ENCODE measurements around the gene ZNF804B.

ZNF804B gene

GRCh38 chr7:88835147-88835728, 75.7 kb downstream of the ZNF804B start:
- DNase-seq (ENCODE audit: low read depth in 2 of 2) = no peak

- DNase-seq (ENCODE audit: low read depth in 2 of 2) = no peak
Measured at GRCh38 chr7:88842201-88842600, 82.7 kb downstream of the ZNF804B start.

GRCh38 chr7:88845091-88845490, 85.6 kb downstream of the ZNF804B start:
- DNase-seq (ENCODE audit: low read depth in 2 of 2) = no peak

- DNase-seq (ENCODE audit: low read depth in 2 of 2) = no peak
Measured at GRCh38 chr7:88851220-88851619, 91.7 kb downstream of the ZNF804B start.

GRCh38 chr7:88859288-88859687, 99.8 kb downstream of the ZNF804B start:
- DNase-seq (ENCODE audit: low read depth in 2 of 2) = no peak

- DNase-seq (ENCODE audit: low read depth in 2 of 2) = no peak
Measured at GRCh38 chr7:88866265-88866863, 106.9 kb downstream of the ZNF804B start.

GRCh38 chr7:88867158-88867557, 107.7 kb downstream of the ZNF804B start:
- no peak for DNase-seq (ENCODE audit: low read depth in 2 of 2)

GRCh38 chr7:88868456-88868855, 109.0 kb downstream of the ZNF804B start:
- no peak for DNase-seq (ENCODE audit: low read depth in 2 of 2)

- DNase-seq (ENCODE audit: low read depth in 2 of 2) = no peak
Measured at GRCh38 chr7:88881136-88881535, 121.6 kb downstream of the ZNF804B start.

GRCh38 chr7:88885131-88885530, 125.6 kb downstream of the ZNF804B start:
- no peak for DNase-seq (ENCODE audit: low read depth in 2 of 2)

GRCh38 chr7:88888684-88889083, 129.2 kb downstream of the ZNF804B start:
- DNase-seq (ENCODE audit: low read depth in 2 of 2) = no peak

GRCh38 chr7:88910516-88910915, 151.0 kb downstream of the ZNF804B start:
- DNase-seq (ENCODE audit: low read depth in 2 of 2) = no peak

- no peak for DNase-seq (ENCODE audit: low read depth in 2 of 2)
Measured at GRCh38 chr7:88912852-88913251, 153.4 kb downstream of the ZNF804B start.

GRCh38 chr7:88915615-88916014, 156.1 kb downstream of the ZNF804B start:
- DNase-seq (ENCODE audit: low read depth in 2 of 2) = no peak

- DNase-seq (ENCODE audit: low read depth in 2 of 2) = no peak
Measured at GRCh38 chr7:88919478-88920131, 160.1 kb downstream of the ZNF804B start.

- DNase-seq (ENCODE audit: low read depth in 2 of 2) = no peak
Measured at GRCh38 chr7:88922944-88923343, 163.4 kb downstream of the ZNF804B start.

- no peak for DNase-seq (ENCODE audit: low read depth in 2 of 2)
Measured at GRCh38 chr7:88928276-88928675, 168.8 kb downstream of the ZNF804B start.

- DNase-seq (ENCODE audit: low read depth in 2 of 2) = no peak
Measured at GRCh38 chr7:88929719-88930118, 170.2 kb downstream of the ZNF804B start.

GRCh38 chr7:88933285-88933684, 173.8 kb downstream of the ZNF804B start:
- no peak for DNase-seq (ENCODE audit: low read depth in 2 of 2)

GRCh38 chr7:88942815-88943501, 183.5 kb downstream of the ZNF804B start:
- no peak for DNase-seq (ENCODE audit: low read depth in 2 of 2)

GRCh38 chr7:88951826-88952225, 192.3 kb downstream of the ZNF804B start:
- DNase-seq (ENCODE audit: low read depth in 2 of 2) = no peak

GRCh38 chr7:88964418-88964817, 204.9 kb downstream of the ZNF804B start:
- DNase-seq (ENCODE audit: low read depth in 2 of 2) = no peak

- DNase-seq (ENCODE audit: low read depth in 2 of 2) = no peak
Measured at GRCh38 chr7:88965371-88965770, 205.9 kb downstream of the ZNF804B start.

Measured in stimulated activated CD8-positive, alpha-beta memory T cell treated with anti-CD3 and anti-CD28 coated beads, Interleukin-7, amount 100 ng/mL, for 4 hours (primary cell).